HG03095 (cell line): ENCODE measurements around the gene DYRK1A.

Experiments
- ATAC-seq: cut with Tn5 transposase; IDR thresholded peaks from one replicate; pipeline ENCODE4 v1.9.1; 2021; ENCODE audit warnings: moderate library complexity; ENCODE audit not compliant: unreplicated experiment

Gene DYRK1A

GRCh38 chr21:37365517-37366481, 774 bp upstream of the DYRK1A start:
- ATAC-seq: peak; percentile 21

DNA sequence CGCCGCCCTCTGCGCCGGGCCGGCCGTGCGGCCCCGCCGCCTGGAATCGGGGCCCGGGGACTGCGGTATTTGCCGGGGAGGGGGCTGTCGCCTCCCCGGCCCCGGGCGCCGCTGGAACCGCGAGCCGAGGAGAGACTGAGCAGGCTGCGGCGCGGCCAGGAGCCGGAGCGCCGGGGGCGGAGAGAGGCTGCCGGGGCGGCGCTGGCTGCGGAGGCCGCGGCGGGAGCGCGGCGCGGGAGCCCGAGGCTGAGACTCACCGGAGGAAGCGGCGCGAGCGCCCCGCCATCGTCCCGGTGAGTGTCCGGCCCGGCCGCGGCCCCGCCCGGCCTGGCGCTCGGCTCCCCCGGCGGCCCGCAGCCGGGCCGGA, 746 bp downstream of the DYRK1A start:
- no peak for ATAC-seq

DNA sequence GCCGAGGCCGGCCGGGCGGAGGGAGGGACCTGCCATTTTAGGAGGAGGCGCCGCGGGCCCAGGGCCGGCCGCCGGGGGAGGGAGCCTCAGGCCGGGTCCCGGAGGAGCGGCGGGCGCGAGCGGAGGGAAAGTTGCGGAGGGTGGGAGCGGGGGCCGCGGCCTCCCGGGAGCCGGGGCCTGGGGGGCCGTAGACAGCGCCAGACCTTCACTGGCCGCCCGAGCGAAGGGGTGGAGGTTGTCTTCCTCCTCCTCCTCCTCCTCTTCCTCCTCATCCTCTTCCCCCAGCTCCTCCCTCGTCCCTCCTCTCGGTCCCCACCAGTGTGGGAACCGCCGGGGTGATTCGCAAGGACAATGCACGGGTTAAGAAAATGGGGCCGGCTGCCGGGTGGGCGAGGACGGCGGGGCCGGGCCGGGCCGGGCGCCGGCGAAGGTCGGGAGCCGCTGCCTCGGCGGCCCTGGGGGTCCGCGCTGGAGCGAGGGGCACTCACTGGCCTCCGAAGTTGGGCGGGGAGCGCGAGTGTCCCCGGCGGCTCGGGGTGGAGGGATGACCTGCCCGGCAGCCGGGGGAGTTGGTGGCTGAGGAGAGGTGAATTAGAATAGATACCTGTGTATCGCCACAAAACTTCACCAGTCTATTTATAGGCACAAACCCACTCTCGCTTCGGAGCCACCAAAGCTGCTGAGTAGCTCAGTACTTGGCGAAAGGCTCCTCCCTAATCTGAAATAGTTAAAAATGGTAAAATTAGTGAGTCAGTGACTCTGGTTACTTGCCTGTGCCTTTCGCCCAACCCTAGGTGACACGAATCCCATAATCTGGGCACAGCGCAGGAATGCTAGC, 1.3 kb downstream of the DYRK1A start:
- ATAC-seq: no peak

DNA sequence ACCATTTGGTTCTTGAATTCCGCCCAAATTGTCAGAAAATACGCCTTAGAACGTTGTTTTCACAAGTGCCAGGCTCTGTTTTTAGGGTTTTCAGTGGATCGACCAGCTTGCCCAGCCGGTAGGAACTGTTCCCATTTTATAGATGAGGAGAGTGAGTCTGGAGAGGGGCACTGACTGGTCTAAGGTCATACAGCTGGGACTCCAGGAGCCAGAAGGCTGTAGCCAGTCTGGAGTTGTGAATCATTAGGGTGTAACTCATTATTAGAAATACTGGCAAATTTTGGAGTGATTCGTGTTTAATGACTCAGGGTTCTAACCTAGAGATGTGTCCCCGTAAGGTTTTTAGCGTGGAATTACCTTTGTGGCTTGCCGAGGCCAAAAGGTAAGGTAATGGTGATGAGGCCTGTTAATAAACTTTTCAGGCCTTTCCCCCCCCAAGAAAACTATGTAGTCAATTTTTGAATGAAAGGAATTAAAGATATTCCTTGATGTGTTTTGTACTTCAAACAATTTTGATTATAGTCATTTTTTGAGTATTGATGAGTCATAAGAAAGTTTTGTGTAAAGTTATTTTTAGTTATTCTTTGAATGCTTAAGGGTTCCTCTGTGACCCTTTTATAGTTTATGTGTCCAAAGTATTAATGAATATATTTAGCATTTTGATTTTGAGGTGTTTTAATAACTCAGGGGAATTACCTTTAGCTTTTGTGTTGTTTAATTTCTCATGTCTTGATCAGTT, 2.1 kb downstream of the DYRK1A start:
- no peak for ATAC-seq

DNA sequence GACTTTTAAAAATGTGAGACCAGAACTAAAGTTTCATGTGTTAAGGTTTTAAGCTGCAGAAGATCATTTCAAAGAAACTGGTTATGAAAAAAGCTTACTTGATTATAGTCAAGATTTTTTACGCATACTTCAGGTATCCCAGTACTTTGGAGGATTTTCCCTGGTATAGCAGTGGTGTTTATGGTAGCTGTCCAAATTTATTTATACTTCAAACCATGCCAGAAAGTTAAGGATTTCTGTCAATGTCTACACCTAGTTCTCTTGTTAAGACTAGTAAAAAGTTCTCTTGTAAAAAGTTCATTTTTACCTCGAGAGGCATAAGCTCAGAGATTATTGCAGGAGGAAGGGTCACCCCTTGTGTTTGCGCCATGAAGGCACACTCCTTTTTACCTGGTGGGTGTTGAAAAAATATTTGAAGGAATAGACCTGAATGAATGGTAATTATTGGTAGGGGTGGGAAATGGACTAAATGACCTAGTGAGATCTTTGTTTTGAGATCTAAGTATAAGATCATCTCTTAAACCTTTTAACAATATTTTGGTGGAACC, 2.8 kb downstream of the DYRK1A start:
- no peak for ATAC-seq

GRCh38 chr21:37370152-37371040, 3.8 kb downstream of the DYRK1A start:
- peak; percentile 19 for ATAC-seq

DNA sequence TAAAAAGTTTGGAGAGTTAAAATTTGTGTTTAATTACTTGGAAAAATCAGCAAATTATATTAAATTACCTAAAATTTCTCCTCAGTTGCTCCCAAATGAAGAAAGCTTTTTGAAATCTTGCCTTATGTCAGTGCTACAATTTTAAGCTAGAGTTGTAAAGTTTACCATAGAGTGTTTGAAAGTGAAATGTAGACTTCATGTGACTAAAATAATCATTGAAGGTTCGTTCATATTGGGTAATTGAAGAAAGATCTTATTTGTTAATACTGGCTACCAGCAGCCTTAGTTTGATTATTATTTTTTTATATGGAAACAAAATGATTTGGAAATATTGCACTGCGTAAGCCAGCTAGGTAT, 4.4 kb downstream of the DYRK1A start:
- ATAC-seq: no peak

DNA sequence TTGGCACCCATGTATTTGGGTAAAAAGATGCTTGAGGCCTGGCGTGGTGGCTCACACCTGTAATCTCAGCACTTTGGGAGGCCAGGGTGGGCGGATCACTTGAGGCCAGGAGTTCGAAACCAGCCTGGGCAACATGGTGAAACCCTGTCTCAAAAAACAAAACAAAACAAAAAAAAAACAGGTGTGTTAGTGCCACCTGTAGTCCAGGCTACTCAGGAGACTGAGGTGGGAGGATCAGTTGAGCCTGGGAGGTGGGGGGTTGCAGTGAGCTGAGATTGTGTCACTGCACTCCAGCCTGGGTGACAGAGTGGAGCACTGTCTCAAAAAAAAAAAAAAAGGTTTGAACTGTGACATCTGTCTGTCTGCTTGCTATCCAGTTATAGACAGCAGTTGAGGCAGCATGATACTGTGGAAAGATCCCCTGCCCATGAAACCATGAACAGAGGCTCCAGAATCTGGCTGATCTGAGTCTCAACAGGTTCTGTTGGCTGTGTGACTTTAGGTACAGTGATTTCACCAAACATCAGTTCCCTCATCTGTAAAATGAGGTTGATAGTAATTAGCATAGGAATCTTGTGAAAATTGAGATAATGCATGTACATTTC, 5.7 kb downstream of the DYRK1A start:
- ATAC-seq: no peak

- no peak for ATAC-seq
Observed at GRCh38 chr21:37372951-37373350, 6.4 kb downstream of the DYRK1A start.

DNA sequence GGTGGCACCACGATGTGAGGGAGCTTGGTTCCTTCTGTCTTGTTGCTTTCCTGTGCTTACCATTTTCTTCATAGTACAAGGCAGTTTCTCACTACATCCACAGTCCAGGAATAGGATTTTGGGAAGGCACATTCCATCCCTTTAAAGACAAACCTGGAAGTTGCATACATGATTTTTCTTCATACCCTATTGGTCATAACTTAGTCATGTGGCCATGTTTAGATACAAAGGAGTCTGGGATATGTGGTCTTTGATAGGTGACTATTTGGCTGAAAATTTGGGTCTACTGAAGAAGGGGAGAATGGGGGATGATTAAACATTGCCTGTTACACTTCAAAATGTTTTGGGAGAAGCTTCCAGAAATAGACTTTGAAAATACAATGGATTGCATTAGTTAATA, 7.0 kb downstream of the DYRK1A start:
- no peak for ATAC-seq

- ATAC-seq: no peak
Observed at GRCh38 chr21:37374027-37374426, 7.5 kb downstream of the DYRK1A start.

GRCh38 chr21:37375866-37376574, 9.4 kb downstream of the DYRK1A start:
- no peak for ATAC-seq

DNA sequence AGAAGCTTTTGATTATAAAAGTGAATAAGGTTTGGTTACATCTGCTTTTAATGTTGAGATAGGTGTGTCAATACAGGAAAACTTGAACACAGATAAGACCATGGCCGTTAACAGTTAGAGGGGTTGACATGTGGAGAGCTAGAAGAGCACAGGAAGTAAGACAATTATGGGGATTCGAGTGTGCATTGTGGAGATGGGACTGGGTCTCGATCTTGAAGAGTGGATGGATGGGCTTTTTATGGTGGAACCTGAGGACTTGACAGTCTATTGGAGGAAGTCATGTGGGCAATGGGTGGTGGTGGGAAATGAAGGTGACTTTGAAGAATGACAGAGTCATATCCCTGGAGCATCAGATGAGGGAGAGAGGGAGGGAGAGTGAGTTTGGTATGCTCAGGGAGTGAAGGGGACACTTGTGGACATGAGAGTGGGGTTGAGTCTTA, 12.1 kb downstream of the DYRK1A start:
- ATAC-seq: no peak

- no peak for ATAC-seq
Observed at GRCh38 chr21:37380349-37381323, 14.1 kb downstream of the DYRK1A start.

- ATAC-seq: no peak
Observed at GRCh38 chr21:37381883-37382585, 15.5 kb downstream of the DYRK1A start.

DNA sequence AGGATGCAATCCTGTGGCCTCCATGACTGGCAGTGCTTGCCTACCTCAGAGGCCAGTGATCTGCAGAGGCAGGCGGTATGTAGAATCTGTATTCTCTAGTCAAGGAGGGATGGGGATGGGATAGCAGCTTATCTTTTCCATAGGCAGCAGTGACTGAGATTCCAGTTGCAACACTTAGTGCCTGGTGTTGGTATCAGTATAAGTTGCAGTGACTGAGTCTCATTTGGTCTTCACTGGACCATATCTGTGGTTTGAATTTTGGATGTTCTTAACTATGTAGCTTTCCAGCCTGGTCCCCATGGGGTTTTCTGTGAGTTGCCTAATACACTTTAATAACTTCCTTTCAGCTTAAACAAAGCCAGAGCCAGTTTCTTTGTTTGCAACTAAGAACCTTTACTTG, 16.5 kb downstream of the DYRK1A start:
- no peak for ATAC-seq

GRCh38 chr21:37383784-37384311, 17.3 kb downstream of the DYRK1A start:
- ATAC-seq: no peak
